Measurements from ENCODE around the gene KCNQ5.

Gene KCNQ5

GRCh38 chr6:73109659-73110058, 487.8 kb downstream of the KCNQ5 start:
- no peak for TF ChIP-seq CTCF (conservative IDR thresholded peaks at IDR 0.05; ENCODE audit: low read depth, low read length)
- H3K36me3 ChIP-seq (ENCODE audit: insufficient read depth): no peaks in the 10 kb centered on the region
- no peak overlapping the region for H3K9ac ChIP-seq
- no peak overlapping the region for H3K4me3 ChIP-seq (IDR thresholded peaks at IDR 0.05; ENCODE audit: insufficient read depth, low read depth, low read length)
- no peak overlapping the region for H3K27ac ChIP-seq
- no peak overlapping the region for H2AFZ ChIP-seq (ENCODE audit: low read depth)
- no peaks in the 10 kb centered on the region for H4K20me1 ChIP-seq (ENCODE audit: insufficient read depth)
- no peak overlapping the region for H3K4me2 ChIP-seq
- H3K4me1 ChIP-seq (ENCODE audit: low read depth, poor library complexity, severe bottlenecking): no peaks in the 10 kb centered on the region
- H3K27me3 ChIP-seq (ENCODE audit: insufficient read depth, low read depth): no peaks in the 10 kb centered on the region
- H3K79me2 ChIP-seq (ENCODE audit: insufficient read depth, low read depth): no peaks in the 10 kb centered on the region

- TF ChIP-seq CTCF (conservative IDR thresholded peaks at IDR 0.05; ENCODE audit: low read depth, low read length): no peak
- Histone ChIP-seq H4K20me1 (ENCODE audit: insufficient read depth) (no peaks in the 10 kb centered on the region), H3K36me3 (ENCODE audit: insufficient read depth) (no peaks in the 10 kb centered on the region), H3K79me2 (ENCODE audit: insufficient read depth, low read depth) (no peaks in the 10 kb centered on the region), H3K4me1 (ENCODE audit: low read depth, poor library complexity, severe bottlenecking) (no peaks in the 10 kb centered on the region), H3K9ac (no peak overlapping the region), H2AFZ (ENCODE audit: low read depth) (no peak overlapping the region), H3K4me3 (IDR thresholded peaks at IDR 0.05; ENCODE audit: insufficient read depth, low read depth, low read length) (no peak overlapping the region), H3K27me3 (ENCODE audit: insufficient read depth, low read depth) (no peaks in the 10 kb centered on the region), H3K27ac (no peak overlapping the region), H3K4me2 (no peak overlapping the region)
Observed at GRCh38 chr6:73116330-73116729, 494.5 kb downstream of the KCNQ5 start.

DNA sequence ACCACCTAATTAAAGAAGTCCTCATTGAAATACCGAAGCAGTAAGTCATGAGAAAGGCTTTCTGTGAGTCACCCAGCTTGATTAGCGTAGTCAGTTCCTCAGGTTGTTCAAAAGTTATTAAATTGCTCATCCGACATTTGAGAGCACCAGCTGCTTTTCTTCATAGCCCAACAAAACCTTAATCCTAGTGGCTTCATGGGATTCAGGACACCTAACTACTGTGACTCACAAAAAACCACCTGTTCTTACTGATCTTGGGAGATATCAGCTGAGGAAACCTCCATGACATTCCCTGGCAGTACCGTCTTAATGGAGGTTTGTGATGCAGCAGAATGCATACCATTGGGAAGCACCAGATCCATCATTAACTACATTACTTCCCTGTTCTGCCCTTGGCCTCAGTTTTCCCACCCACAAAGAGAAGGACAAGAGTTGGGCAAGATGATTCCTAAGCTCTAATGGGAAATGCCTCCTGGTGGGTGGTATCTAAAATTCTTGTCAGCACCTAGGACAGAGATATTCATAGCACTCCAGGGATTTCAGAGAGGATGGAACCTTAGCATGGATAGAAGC, 499.6 kb downstream of the KCNQ5 start:
- Histone ChIP-seq H3K9ac (no peak overlapping the region), H3K4me3 (IDR thresholded peaks at IDR 0.05; ENCODE audit: insufficient read depth, low read depth, low read length) (no peak overlapping the region), H3K79me2 (ENCODE audit: insufficient read depth, low read depth) (no peaks in the 10 kb centered on the region), H2AFZ (ENCODE audit: low read depth) (no peak overlapping the region), H3K4me1 (ENCODE audit: low read depth, poor library complexity, severe bottlenecking) (no peaks in the 10 kb centered on the region), H3K4me2 (no peak overlapping the region), H3K36me3 (ENCODE audit: insufficient read depth) (no peaks in the 10 kb centered on the region), H3K27me3 (ENCODE audit: insufficient read depth, low read depth) (no peaks in the 10 kb centered on the region), H4K20me1 (ENCODE audit: insufficient read depth) (no peaks in the 10 kb centered on the region), H3K27ac (no peak overlapping the region)
- no peak for TF ChIP-seq CTCF (conservative IDR thresholded peaks at IDR 0.05; ENCODE audit: low read depth, low read length)

- H2AFZ ChIP-seq (ENCODE audit: low read depth): no peak overlapping the region
Observed at GRCh38 chr6:73123632-73124329, 501.9 kb downstream of the KCNQ5 start.

More at GRCh38 chr6:73123632-73124329, 501.9 kb downstream of the KCNQ5 start:
- Histone ChIP-seq H3K4me1 (ENCODE audit: low read depth, poor library complexity, severe bottlenecking) (no peaks in the 10 kb centered on the region), H4K20me1 (ENCODE audit: insufficient read depth) (no peaks in the 10 kb centered on the region), H3K4me3 (IDR thresholded peaks at IDR 0.05; ENCODE audit: insufficient read depth, low read depth, low read length) (no peak overlapping the region), H3K9ac (no peak overlapping the region), H3K27ac (no peak overlapping the region), H3K4me2 (no peak overlapping the region), H3K79me2 (ENCODE audit: insufficient read depth, low read depth) (no peaks in the 10 kb centered on the region), H3K27me3 (ENCODE audit: insufficient read depth, low read depth) (no peaks in the 10 kb centered on the region), H3K36me3 (ENCODE audit: insufficient read depth) (no peaks in the 10 kb centered on the region)
- TF ChIP-seq CTCF (conservative IDR thresholded peaks at IDR 0.05; ENCODE audit: low read depth, low read length): no peak
